Mucosa of rectum (tissue), 2 donors: ENCODE results near the gene PTRH2.

Source experiments
- H3K27ac ChIP-seq, 2 donors: one replicate each; pipeline ENCODE4 v1.7.0; 2013; ENCODE audit warnings: inconsistent platforms in 2 of 2, low read depth in 2 of 2, low read length in 2 of 2
- H3K27me3 ChIP-seq, 2 donors: one replicate each; pipeline ENCODE4 v1.7.0; 2013; ENCODE audit warnings: low read length in 2 of 2; ENCODE audit not compliant: control insufficient read depth in 2 of 2, insufficient read depth in 2 of 2
- H3K36me3 ChIP-seq, 2 donors: one replicate each; pipeline ENCODE4 v1.7.0; 2013; ENCODE audit warnings: low read length in 2 of 2; ENCODE audit not compliant: control insufficient read depth in 2 of 2, insufficient read depth in 2 of 2
- H3K4me1 ChIP-seq, 2 donors: one replicate each; pipeline ENCODE4 v1.7.0; 2013; ENCODE audit warnings: low read length in 2 of 2, mild to moderate bottlenecking in 1 of 2; ENCODE audit not compliant: control insufficient read depth in 2 of 2, insufficient read depth in 2 of 2
- H3K4me3 ChIP-seq, 2 donors: one replicate each; pipeline ENCODE4 v1.7.0; 2013; ENCODE audit warnings: low read length in 2 of 2
- H3K9ac ChIP-seq, 2 donors: one replicate each; pipeline ENCODE4 v1.7.0; 2013; ENCODE audit warnings: low read length in 2 of 2, low read depth in 1 of 2, mild to moderate bottlenecking in 1 of 2
- H3K9me3 ChIP-seq, 2 donors: one replicate each; pipeline ENCODE4 v1.7.0; 2013; ENCODE audit warnings: low read length in 2 of 2; ENCODE audit not compliant: control insufficient read depth in 2 of 2
- donor health status: healthy.
- donor health status: Normal muscosa, but diverticular disease.

PTRH2 gene

DNA sequence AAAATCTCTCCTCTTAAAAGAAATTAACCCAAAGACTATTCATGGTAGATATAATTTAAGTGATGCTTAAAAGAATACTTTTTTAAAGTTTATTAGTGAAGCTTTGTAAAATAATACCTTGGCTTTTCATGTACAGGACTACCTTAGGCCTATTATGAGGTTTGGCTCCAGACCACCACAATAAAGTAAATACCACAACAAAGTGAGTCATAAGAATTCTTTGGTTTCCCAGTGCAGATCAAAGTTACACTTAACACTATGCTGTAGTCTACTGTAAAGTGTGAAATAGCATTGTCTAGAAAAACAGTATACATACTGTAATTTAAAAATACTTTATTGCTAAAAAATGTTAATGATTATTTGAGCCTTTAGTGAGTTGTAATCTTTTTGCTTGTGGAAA, 55.9 kb downstream of the PTRH2 start:
- Histone ChIP-seq H3K4me3 (no peak overlapping the region), H3K9ac (no peak overlapping the region), H3K27ac (no peak overlapping the region), H3K27me3 (no peaks in the 10 kb centered on the region), H3K36me3 (peaks cover 76 to 80% of the 10 kb centered on the region in 2 donors), H3K9me3 (no peaks in the 10 kb centered on the region), H3K4me1 (no peaks in the 10 kb centered on the region)

GRCh38 chr17:59650642-59651041, 56.6 kb downstream of the PTRH2 start:
- Histone ChIP-seq H3K4me3 (no peak overlapping the region), H3K27me3 (no peaks in the 10 kb centered on the region), H3K27ac (no peak overlapping the region), H3K9ac (no peak overlapping the region), H3K9me3 (no peaks in the 10 kb centered on the region), H3K36me3 (peaks cover 69 to 78% of the 10 kb centered on the region in 2 donors), H3K4me1 (no peaks in the 10 kb centered on the region)

DNA sequence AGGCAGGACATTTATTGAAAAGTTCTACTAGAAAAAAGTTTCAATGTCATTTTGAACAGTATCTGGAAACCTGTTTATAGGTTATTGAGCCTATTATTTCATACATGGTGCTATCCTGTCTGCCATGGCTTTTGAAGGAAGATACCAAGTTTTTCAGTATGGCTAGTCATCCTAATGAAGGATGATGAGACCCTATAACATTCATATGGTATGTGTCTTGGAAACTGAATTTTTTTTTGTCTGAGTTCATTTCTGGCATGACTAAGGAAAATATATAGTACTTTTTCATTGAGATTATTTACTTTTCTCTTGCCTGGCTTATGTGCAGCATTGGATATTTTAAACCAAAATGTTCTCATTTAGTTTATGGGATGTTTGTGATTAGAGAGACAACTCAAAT, 57.3 kb downstream of the PTRH2 start:
- Histone ChIP-seq H3K27me3 (no peaks in the 10 kb centered on the region), H3K4me3 (no peak overlapping the region), H3K4me1 (no peaks in the 10 kb centered on the region), H3K9ac (no peak overlapping the region), H3K27ac (no peak overlapping the region), H3K36me3 (peaks cover 64 to 76% of the 10 kb centered on the region in 2 donors), H3K9me3 (no peaks in the 10 kb centered on the region)
